ENCODE data around the gene EI24. TPM values are rescaled to one million over a fixed set of nuclear protein-coding genes. Genes with fewer than 3 reads are reported as not detected.

Gene EI24
- total and polyA plus RNA-seq, 9 of the 15 experiments (the other 6 are each of a cell fraction or from before 2014, with no cell fraction given) = 50.4 to 260 (median 168) TPM

GRCh38 chr11:125625630-125626287 is 56.5 kb downstream of the EI24 start (continued):
- TF ChIP-seq MIER1 (IDR thresholded peaks at IDR 0.05; ENCODE audit: low read depth) = peak; percentile 37; the same call in 1 of the 2 replicates
- no peak for TF ChIP-seq ZNF274 (IDR thresholded peaks at IDR 0.05; ENCODE audit: borderline replicate concordance, low read depth, low read length)
- TF ChIP-seq CTCF (IDR thresholded peaks at IDR 0.05 in 2 of 3, conservative IDR thresholded peaks at IDR 0.05 in 1 of 3; ENCODE audit: insufficient read depth in 2 of 3, low read depth in 1 of 3, low read length in 3 of 3) = no peak
- no peak for TF ChIP-seq BACH1 (tag; IDR thresholded peaks at IDR 0.05)
- TF ChIP-seq DEAF1 (CRISPR knock-in tag; IDR thresholded peaks at IDR 0.05) = 0 out of 2 replicates have a peak, but pooled peaks have one; percentile 5
- no peak for TF ChIP-seq RERE (CRISPR knock-in tag; IDR thresholded peaks at IDR 0.05; ENCODE audit: borderline replicate concordance)
- TF ChIP-seq GATA2 (CRISPR knock-in tag; IDR thresholded peaks at IDR 0.05) = no peak
- TF ChIP-seq ZNF766 (CRISPR knock-in tag; conservative IDR thresholded peaks at IDR 0.05) = peak; percentile 80
- no peak for TF ChIP-seq SMARCB1 (IDR thresholded peaks at IDR 0.05; ENCODE audit: insufficient read length, low read depth)
- TF ChIP-seq E2F3 (CRISPR knock-in tag; IDR thresholded peaks at IDR 0.05) = peak; percentile 100
- no peak for TF ChIP-seq SMC3 (conservative IDR thresholded peaks at IDR 0.05; ENCODE audit: insufficient read depth, low read depth, low read length)
- TF ChIP-seq SIX5 (IDR thresholded peaks at IDR 0.05; ENCODE audit: borderline replicate concordance in 1 of 2, insufficient read depth in 1 of 2, low read depth in 1 of 2, low read length in 2 of 2) = no peak
- peak; percentile 90 for TF ChIP-seq ZNF511 (CRISPR knock-in tag; IDR thresholded peaks at IDR 0.05)
- no peak for TF ChIP-seq RHOXF2B (CRISPR knock-in tag; conservative IDR thresholded peaks at IDR 0.05)
- no peak for TF ChIP-seq HOMEZ (CRISPR knock-in tag; IDR thresholded peaks at IDR 0.05)
